ENCODE results near the gene CA10.

CA10 gene

DNA sequence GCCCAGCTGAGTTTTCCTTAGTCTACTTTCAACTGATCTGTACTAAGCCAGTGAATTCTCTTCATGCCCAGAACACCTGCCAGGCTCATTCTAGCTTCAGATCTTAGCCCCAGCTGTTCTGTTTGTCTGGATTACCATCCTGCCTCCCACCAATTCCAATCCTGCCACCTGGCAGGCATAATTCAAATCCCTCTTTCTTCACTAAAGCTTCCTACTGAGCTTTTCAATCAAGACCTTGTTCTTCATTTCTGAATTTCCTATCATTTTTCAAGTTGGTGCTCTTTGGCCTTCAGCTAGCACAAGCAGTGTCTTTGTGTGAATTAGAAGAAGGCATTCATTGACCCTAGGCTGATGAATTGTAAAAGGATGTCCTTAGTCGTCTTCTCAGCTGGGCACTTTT, 540.5 kb downstream of the CA10 start:
- no peaks in the 10 kb centered on the region for H3K79me2 ChIP-seq (ENCODE audit: insufficient read depth, low read length)
- H3K27ac ChIP-seq (ENCODE audit: low read depth, low read length), result no peak overlapping the region
- H4K20me1 ChIP-seq (ENCODE audit: low read depth, low read length), result no peaks in the 10 kb centered on the region
- no peak overlapping the region for H3K4me2 ChIP-seq (ENCODE audit: low read depth, low read length, poor library complexity, severe bottlenecking)
- no peak for TF ChIP-seq EZH2phosphoT487 (conservative IDR thresholded peaks at IDR 0.05; ENCODE audit: low read length)
- no peak overlapping the region for H3K4me3 ChIP-seq (ENCODE audit: insufficient read depth, low read length, poor library complexity, severe bottlenecking)
- no peaks in the 10 kb centered on the region for H3K27me3 ChIP-seq (ENCODE audit: low read length)
- no peak overlapping the region for H2AFZ ChIP-seq (ENCODE audit: low read depth, low read length, severe bottlenecking)
- no peaks in the 10 kb centered on the region for H3K36me3 ChIP-seq (ENCODE audit: low read length)
- no peaks in the 10 kb centered on the region for H3F3A ChIP-seq (ENCODE audit: insufficient read depth)
- no peaks in the 10 kb centered on the region for H3K9me3 ChIP-seq (ENCODE audit: insufficient read depth, low read length)
- H3K9me2 ChIP-seq (replicated peaks; ENCODE audit: insufficient read depth, low read length), result no peaks in the 10 kb centered on the region; the same call in 1 of the 2 replicates
- no peak overlapping the region for H3K9ac ChIP-seq (ENCODE audit: low read length)

- Histone ChIP-seq H3K27ac (ENCODE audit: low read depth, low read length) (no peak overlapping the region), H3K4me2 (ENCODE audit: low read depth, low read length, poor library complexity, severe bottlenecking) (no peak overlapping the region)
Measured at GRCh38 chr17:51613255-51613654, 545.3 kb downstream of the CA10 start.

GRCh38 chr17:51612692-51613091, 545.8 kb downstream of the CA10 start:
- Histone ChIP-seq H3K9me3 (ENCODE audit: insufficient read depth, low read length) (no peaks in the 10 kb centered on the region), H3K9me2 (replicated peaks; ENCODE audit: insufficient read depth, low read length) (no peaks in the 10 kb centered on the region), H4K20me1 (ENCODE audit: low read depth, low read length) (no peaks in the 10 kb centered on the region), H3F3A (ENCODE audit: insufficient read depth) (no peaks in the 10 kb centered on the region), H3K27ac (ENCODE audit: low read depth, low read length) (no peak overlapping the region), H3K9ac (ENCODE audit: low read length) (no peak overlapping the region), H3K27me3 (ENCODE audit: low read length) (no peaks in the 10 kb centered on the region), H2AFZ (ENCODE audit: low read depth, low read length, severe bottlenecking) (no peak overlapping the region), H3K4me2 (ENCODE audit: low read depth, low read length, poor library complexity, severe bottlenecking) (no peak overlapping the region), H3K79me2 (ENCODE audit: insufficient read depth, low read length) (no peaks in the 10 kb centered on the region), H3K36me3 (ENCODE audit: low read length) (no peaks in the 10 kb centered on the region), H3K4me3 (ENCODE audit: insufficient read depth, low read length, poor library complexity, severe bottlenecking) (no peak overlapping the region)
- no peak for TF ChIP-seq EZH2phosphoT487 (conservative IDR thresholded peaks at IDR 0.05; ENCODE audit: low read length)
- TF ChIP-seq, protein P1, sequence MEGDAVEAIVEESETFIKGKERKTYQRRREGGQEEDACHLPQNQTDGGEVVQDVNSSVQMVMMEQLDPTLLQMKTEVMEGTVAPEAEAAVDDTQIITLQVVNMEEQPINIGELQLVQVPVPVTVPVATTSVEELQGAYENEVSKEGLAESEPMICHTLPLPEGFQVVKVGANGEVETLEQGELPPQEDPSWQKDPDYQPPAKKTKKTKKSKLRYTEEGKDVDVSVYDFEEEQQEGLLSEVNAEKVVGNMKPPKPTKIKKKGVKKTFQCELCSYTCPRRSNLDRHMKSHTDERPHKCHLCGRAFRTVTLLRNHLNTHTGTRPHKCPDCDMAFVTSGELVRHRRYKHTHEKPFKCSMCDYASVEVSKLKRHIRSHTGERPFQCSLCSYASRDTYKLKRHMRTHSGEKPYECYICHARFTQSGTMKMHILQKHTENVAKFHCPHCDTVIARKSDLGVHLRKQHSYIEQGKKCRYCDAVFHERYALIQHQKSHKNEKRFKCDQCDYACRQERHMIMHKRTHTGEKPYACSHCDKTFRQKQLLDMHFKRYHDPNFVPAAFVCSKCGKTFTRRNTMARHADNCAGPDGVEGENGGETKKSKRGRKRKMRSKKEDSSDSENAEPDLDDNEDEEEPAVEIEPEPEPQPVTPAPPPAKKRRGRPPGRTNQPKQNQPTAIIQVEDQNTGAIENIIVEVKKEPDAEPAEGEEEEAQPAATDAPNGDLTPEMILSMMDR (IDR thresholded peaks at IDR 0.05; ENCODE audit: insufficient read depth, low read length, poor library complexity, severe bottlenecking), result no peak

More at GRCh38 chr17:51613255-51613654, 545.3 kb downstream of the CA10 start:
- H2AFZ ChIP-seq (ENCODE audit: low read depth, low read length, severe bottlenecking), result no peak overlapping the region
- TF ChIP-seq, protein P1 (IDR thresholded peaks at IDR 0.05; ENCODE audit: insufficient read depth, low read length, poor library complexity, severe bottlenecking), result no peak
- no peaks in the 10 kb centered on the region for H3K36me3 ChIP-seq (ENCODE audit: low read length)
- no peaks in the 10 kb centered on the region for H3K27me3 ChIP-seq (ENCODE audit: low read length)
- H3K9me2 ChIP-seq (replicated peaks; ENCODE audit: insufficient read depth, low read length), result no peaks in the 10 kb centered on the region
- no peaks in the 10 kb centered on the region for H4K20me1 ChIP-seq (ENCODE audit: low read depth, low read length)
- H3K9ac ChIP-seq (ENCODE audit: low read length), result no peak overlapping the region
- no peaks in the 10 kb centered on the region for H3K9me3 ChIP-seq (ENCODE audit: insufficient read depth, low read length)
- no peak overlapping the region for H3K4me3 ChIP-seq (ENCODE audit: insufficient read depth, low read length, poor library complexity, severe bottlenecking)
- H3K79me2 ChIP-seq (ENCODE audit: insufficient read depth, low read length), result no peaks in the 10 kb centered on the region
- no peaks in the 10 kb centered on the region for H3F3A ChIP-seq (ENCODE audit: insufficient read depth)

GRCh38 chr17:51611585-51611984, 546.9 kb downstream of the CA10 start:
- no peaks in the 10 kb centered on the region for H3K27me3 ChIP-seq (ENCODE audit: low read length)
- TF ChIP-seq EZH2phosphoT487 (conservative IDR thresholded peaks at IDR 0.05; ENCODE audit: low read length), result no peak
- TF ChIP-seq, protein P1 (IDR thresholded peaks at IDR 0.05; ENCODE audit: insufficient read depth, low read length, poor library complexity, severe bottlenecking), result no peak
- no peak overlapping the region for H3K9ac ChIP-seq (ENCODE audit: low read length)
- H3K4me3 ChIP-seq (ENCODE audit: insufficient read depth, low read length, poor library complexity, severe bottlenecking), result no peak overlapping the region
- no peak overlapping the region for H3K27ac ChIP-seq (ENCODE audit: low read depth, low read length)
- no peak overlapping the region for H2AFZ ChIP-seq (ENCODE audit: low read depth, low read length, severe bottlenecking)
- no peak overlapping the region for H3K4me2 ChIP-seq (ENCODE audit: low read depth, low read length, poor library complexity, severe bottlenecking)
- H3K9me2 ChIP-seq (replicated peaks; ENCODE audit: insufficient read depth, low read length), result no peaks in the 10 kb centered on the region
- H3F3A ChIP-seq (ENCODE audit: insufficient read depth), result no peaks in the 10 kb centered on the region
- no peaks in the 10 kb centered on the region for H3K79me2 ChIP-seq (ENCODE audit: insufficient read depth, low read length)
- H3K9me3 ChIP-seq (ENCODE audit: insufficient read depth, low read length), result no peaks in the 10 kb centered on the region
- no peaks in the 10 kb centered on the region for H3K36me3 ChIP-seq (ENCODE audit: low read length)
- H4K20me1 ChIP-seq (ENCODE audit: low read depth, low read length), result no peaks in the 10 kb centered on the region

Measured in SU-DHL-6 (cell line).